A549 (cell line): ENCODE results near the gene FAM50A. TPM values are rescaled to one million over a fixed set of nuclear protein-coding genes. Genes with fewer than 3 reads are reported as not detected.

ENCODE experiments used
- ATAC-seq, 2 experiments: fragments of 200-7000 bp in 1 of 2; fragments of >200 bp in 1 of 2; cut with Nextera tagmentation in 1 of 2; cut with Tn5 transposase in 1 of 2; 3 replicates each; pipeline versions ENCODE4 v1.8.0 to v1.9.1; 2018 to 2020; ENCODE audit warnings: mild to moderate bottlenecking in 1 of 2, moderate library complexity in 1 of 2
- CTCF ChIA-PET: fragments of 300-600 bp; sonication (Branson Sonifier 250); formaldehyde crosslinking; extraction: SDS; loops from one replicate; lab custom pipeline; 2021; ENCODE audit warnings: antibody characterized with exemption, inconsistent platforms; lab: Yijun Ruan, JAX
- POLR2A ChIA-PET: fragments of 350-600 bp; formaldehyde crosslinking; extraction: SDS; loops from one replicate; lab custom pipeline; 2021; ENCODE audit warnings: antibody characterized with exemption, inconsistent platforms; lab: Yijun Ruan, JAX
- DNase-seq, 2 experiments: peaks; one replicate each; pipeline versions ENCODE4 v3.0.0 to v3.0.0-alpha.2; 2011 to 2016; ENCODE audit warnings: low read depth in 1 of 2, low spot score in 1 of 2
- FAIRE-seq: peaks from 2 replicates; lab custom pipeline; 2011; peaks lifted over from hg19 to GRCh38; lab: Jason Lieb, UNC
- H3K27ac ChIP-seq, 2 experiments: fragments of >200 bp; sonication (Bioruptor Twin); formaldehyde crosslinking; 3 replicates each; pipeline ENCODE4 v1.5.1; 2016 to 2017
- H3K4me1 ChIP-seq: fragments of >200 bp; sonication (Bioruptor Twin); formaldehyde crosslinking; 3 replicates; pipeline ENCODE4 v1.6.1; 2016
- H3K4me2 ChIP-seq: fragments of >200 bp; sonication (Bioruptor Twin); formaldehyde crosslinking; 3 replicates; pipeline ENCODE4 v1.6.1; 2016
- H3K4me3 ChIP-seq: fragments of >200 bp; sonication (Bioruptor Twin); formaldehyde crosslinking; 3 replicates; pipeline ENCODE4 v1.5.1; 2016
- H3K9me3 ChIP-seq: fragments of >200 bp; sonication (Bioruptor Twin); formaldehyde crosslinking; 3 replicates; pipeline ENCODE4 v1.6.1; 2016
- BCL3 ChIP-seq: fragments of >200 bp; sonication (Bioruptor Twin); formaldehyde crosslinking; IDR thresholded peaks from 3 replicates; pipeline ENCODE4 v1.6.1; 2016
- CHD4 ChIP-seq: fragments of 200-600 bp; sonication (generic); IDR thresholded peaks from 2 replicates; pipeline ENCODE4 v1.6.1; 2016; ENCODE audit warnings: antibody characterized with exemption, mild to moderate bottlenecking, borderline replicate concordance
- E2F6 ChIP-seq: IDR thresholded peaks from 2 replicates; pipeline ENCODE4 v1.6.1; 2012; ENCODE audit warnings: low read depth, borderline replicate concordance
- FOSB ChIP-seq: fragments of 250-450 bp; sonication (Bioruptor Pico); IDR thresholded peaks from 2 replicates; pipeline ENCODE4 v1.5.0; 2020; ENCODE audit warnings: mild to moderate bottlenecking, moderate library complexity
- FOXS1 ChIP-seq: fragments of 250-450 bp; sonication (Bioruptor Pico); IDR thresholded peaks from 2 replicates; pipeline ENCODE4 v1.5.0; 2020; ENCODE audit warnings: mild to moderate bottlenecking, moderate library complexity
- HEYL ChIP-seq: fragments of 250-450 bp; sonication (Bioruptor Pico); IDR thresholded peaks from 2 replicates; pipeline ENCODE4 v1.8.0; 2021; ENCODE audit warnings: mild to moderate bottlenecking, moderate library complexity
- HOXB5 ChIP-seq: fragments of 250-450 bp; sonication (Bioruptor Pico); IDR thresholded peaks from 2 replicates; pipeline ENCODE4 v1.5.0; 2020; ENCODE audit warnings: mild to moderate bottlenecking, moderate library complexity
- JUN ChIP-seq, 2 experiments: fragments of >200 bp; sonication (Bioruptor Twin); formaldehyde crosslinking; IDR thresholded peaks; 2 replicates in 1 of 2; 3 replicates in 1 of 2; pipeline ENCODE4 v1.6.1; 2016 to 2017
- MAFK ChIP-seq: fragments of 450-650 bp; IDR thresholded peaks from 2 replicates; pipeline ENCODE4 v1.6.1; 2014; ENCODE audit not compliant: partially characterized antibody
- MAX ChIP-seq: IDR thresholded peaks from 2 replicates; pipeline ENCODE4 v1.6.1; 2012
- NFE2L2 ChIP-seq: fragments of 150-350 bp; conservative IDR thresholded peaks from 2 replicates; pipeline ENCODE4 v1.6.1; 2014; ENCODE audit warnings: low read length
- NR3C1 ChIP-seq: fragments of >200 bp; sonication (Bioruptor Twin); formaldehyde crosslinking; IDR thresholded peaks from 3 replicates; pipeline ENCODE4 v1.6.1; 2017
- POLR2A ChIP-seq: IDR thresholded peaks from 2 replicates; pipeline ENCODE4 v1.6.1; 2012; ENCODE audit warnings: mild to moderate bottlenecking, low read length
- RAD21 ChIP-seq, 2 experiments: fragments of >200 bp in 1 of 2; sonication (Bioruptor Twin) in 1 of 2; formaldehyde crosslinking in 1 of 2; IDR thresholded peaks in 1 of 2; conservative IDR thresholded peaks in 1 of 2; 2 replicates in 1 of 2; 3 replicates in 1 of 2; pipeline ENCODE4 v1.6.1; 2012 to 2018; ENCODE audit warnings: inconsistent platforms in 1 of 2
- RFX5 ChIP-seq: fragments of 450-650 bp; IDR thresholded peaks from 2 replicates; pipeline ENCODE4 v1.7.1; 2014; ENCODE audit warnings: antibody characterized with exemption, mild to moderate bottlenecking, moderate library complexity
- SMC3 ChIP-seq: fragments of >200 bp; sonication (Bioruptor Twin); formaldehyde crosslinking; IDR thresholded peaks from 3 replicates; pipeline ENCODE4 v1.6.1; 2018; ENCODE audit warnings: inconsistent platforms
- WGBS: methylation state at CpG from one replicate; pipeline ENCODE4 v1.1.6; 2017; ENCODE audit errors: missing lambda C conversion rate; 5-methylcytosine and 5-hydroxymethylcytosine counted together
- polyA plus RNA-seq, 4 experiments: library from polyadenylated mRNA; depleted of rRNA in 3 of 4; stranded (reverse); fragments of >200 nt; fragmentation: RNase III in 1 of 4; extraction: RNeasy Plus Mini Kit Qiagen cat#74134 plus additional on column Dnase treatment in 1 of 4; gene quantifications; 2 replicates in 3 of 4; 3 replicates in 1 of 4; pipeline ENCODE4 v1.2.3, GENCODE V29; 2011 to 2017
- TF ChIP-seq, protein P1 (sequence below): fragments of >200 bp; sonication (Bioruptor Twin); formaldehyde crosslinking; IDR thresholded peaks from 2 replicates; pipeline ENCODE4 v1.6.1; 2016

The FAM50A gene
- polyA plus RNA-seq, 2 of the 4 experiments (the other 2 are of a cell fraction), result 57.8 to 123 TPM

DNA sequence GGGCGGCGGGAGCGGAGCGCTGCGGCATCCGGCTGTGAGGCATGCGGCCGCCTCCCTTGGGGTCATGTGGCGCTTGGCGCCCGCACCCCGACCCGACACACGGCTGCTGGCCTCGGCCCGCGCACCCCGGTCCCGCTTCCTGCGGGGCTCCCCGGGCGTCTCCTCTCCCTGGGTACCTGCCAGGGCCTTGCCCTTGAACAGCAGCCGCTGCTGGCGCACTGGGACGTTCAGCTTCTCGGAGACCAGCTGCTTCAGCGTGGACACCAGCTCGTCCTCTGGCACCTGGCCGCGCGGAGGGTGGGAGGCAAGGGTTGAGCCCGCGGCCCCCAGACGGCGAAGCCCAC, 42.1 kb downstream of the FAM50A start:
- peak overlapping the region; percentile 97 to 98 for H3K27ac ChIP-seq
- peak in 1 of 2 experiments; percentile 8; a peak in 1 of 6 replicates for ATAC-seq
- H3K4me2 ChIP-seq, result peak overlapping the region; percentile 98
- no peak for FAIRE-seq
- no peaks in the 10 kb centered on the region for H3K9me3 ChIP-seq
- WGBS, result no CpG with 5 or more reads among the region's 35 CpGs
- ChIA-PET POLR2A (interaction anchor here (0.6 kb wide), 2 partner anchors 12 to 88 kb away, joined by 3 to 6 read pairs; partner anchors contain the start of gene RPL10), CTCF (no interaction called here)
- peaks cover 28% of the 10 kb centered on the region for H3K4me1 ChIP-seq
- peak in 1 of 2 experiments; percentile 6 for DNase-seq
- H3K4me3 ChIP-seq, result peak overlapping the region; percentile 98
- TF ChIP-seq E2F6 (0 out of 2 replicates have a peak, but pooled peaks have one; percentile 74), SMC3 (no peak), MAFK (no peak), MAX (peak; percentile 69; the same call in 1 of the 2 replicates), RFX5 (no peak), BCL3 (no peak)

- DNase-seq, result peak; percentile 26 to 33
- ChIA-PET CTCF (interaction anchor here (0.6 to 1.4 kb wide), 4 partner anchors 10 to 113 kb away, joined by 3 to 4 read pairs (median 3); no protein-coding TSS in a partner anchor), POLR2A (interaction anchor here (0.6 to 0.7 kb wide), 3 partner anchors 12 to 89 kb away, joined by 3 to 6 read pairs (median 3); partner anchors contain the start of gene RPL10)
- no peak for FAIRE-seq
- 0% methylated on average over 1 of the region's 95 CpGs for WGBS
- Histone ChIP-seq H3K4me2 (peak within 1 kb of the TSS; percentile 98), H3K4me3 (peak within 1 kb of the TSS; percentile 98), H3K27ac (peak within 1 kb of the TSS; percentile 97 to 98), H3K4me1 (peaks cover 30% of the 10 kb centered on the region), H3K9me3 (no peaks in the 10 kb centered on the region)
- no peak for TF ChIP-seq NFE2L2
- TF ChIP-seq FOSB, result no peak
- no peak for TF ChIP-seq RAD21 (conservative IDR thresholded peaks at IDR 0.05 in 1 of 2, IDR thresholded peaks at IDR 0.05 in 1 of 2)
- no peak for TF ChIP-seq NR3C1
- TF ChIP-seq POLR2A, result peak; percentile 41; the same call in 1 of the 2 replicates
- TF ChIP-seq E2F6, result 0 out of 2 replicates have a peak, but pooled peaks have one; percentile 27
- TF ChIP-seq CHD4, result no peak
- TF ChIP-seq HOXB5 (CRISPR knock-in tag), result no peak
- TF ChIP-seq, protein P1, sequence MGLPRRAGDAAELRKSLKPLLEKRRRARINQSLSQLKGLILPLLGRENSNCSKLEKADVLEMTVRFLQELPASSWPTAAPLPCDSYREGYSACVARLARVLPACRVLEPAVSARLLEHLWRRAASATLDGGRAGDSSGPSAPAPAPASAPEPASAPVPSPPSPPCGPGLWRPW, result no peak
- TF ChIP-seq HEYL, result no peak
- TF ChIP-seq FOXS1 (CRISPR knock-in tag), result no peak
- peak; percentile 29; the same call in 1 of the 2 replicates for TF ChIP-seq MAX
- peak in 1 of 2 experiments; percentile 46; a peak in 2 of 5 replicates for TF ChIP-seq JUN (IDR thresholded peaks at IDR 0.05)
- ATAC-seq, result peak; percentile 17 to 25; a peak in 4 of 6 replicates
These were observed 42.7 kb downstream of the FAM50A start, which contains the start of gene UBL4A for GRCh38 chrX:154486396-154487207. Gene UBL4A, minus strand, starts transcription at chrX:154486615. Its CDS starts 31 bp downstream, at chrX:154486584.
